Nephron (organoid): ENCODE measurements around the gene SHC1.

Source experiments
- H3K27ac Mint-ChIP-seq, 3 experiments: 2 replicates each; pipeline ENCODE4 v1.8.0; 2020; ENCODE audit warnings: mixed read lengths in 3 of 3, mild to moderate bottlenecking in 2 of 3, moderate library complexity in 1 of 3
- H3K27me3 Mint-ChIP-seq: 2 replicates; pipeline ENCODE4 v1.8.0; 2021; ENCODE audit warnings: low read depth, mild to moderate bottlenecking, moderate library complexity, mixed read lengths
- H3K36me3 Mint-ChIP-seq: 2 replicates; pipeline ENCODE4 v1.8.0; 2020; ENCODE audit warnings: low read depth, mixed read lengths
- H3K4me1 Mint-ChIP-seq: 2 replicates; pipeline ENCODE4 v1.8.0; 2020; ENCODE audit warnings: mixed read lengths
- H3K4me3 Mint-ChIP-seq, 3 experiments: 2 replicates each; pipeline ENCODE4 v1.8.0; 2020; ENCODE audit warnings: mild to moderate bottlenecking in 3 of 3, mixed read lengths in 3 of 3, moderate library complexity in 2 of 3
- H3K9me3 Mint-ChIP-seq: 2 replicates; pipeline ENCODE4 v1.8.0; 2020; ENCODE audit warnings: mixed read lengths
- TF ChIP-seq, protein P1 (sequence below), 3 experiments: fragments of 200-600 bp; sonication (generic); IDR thresholded peaks; one replicate each; pipeline ENCODE4 v1.5.0; 2021; ENCODE audit warnings: antibody characterized with exemption in 3 of 3; ENCODE audit not compliant: unreplicated experiment in 3 of 3

SHC1 gene

DNA sequence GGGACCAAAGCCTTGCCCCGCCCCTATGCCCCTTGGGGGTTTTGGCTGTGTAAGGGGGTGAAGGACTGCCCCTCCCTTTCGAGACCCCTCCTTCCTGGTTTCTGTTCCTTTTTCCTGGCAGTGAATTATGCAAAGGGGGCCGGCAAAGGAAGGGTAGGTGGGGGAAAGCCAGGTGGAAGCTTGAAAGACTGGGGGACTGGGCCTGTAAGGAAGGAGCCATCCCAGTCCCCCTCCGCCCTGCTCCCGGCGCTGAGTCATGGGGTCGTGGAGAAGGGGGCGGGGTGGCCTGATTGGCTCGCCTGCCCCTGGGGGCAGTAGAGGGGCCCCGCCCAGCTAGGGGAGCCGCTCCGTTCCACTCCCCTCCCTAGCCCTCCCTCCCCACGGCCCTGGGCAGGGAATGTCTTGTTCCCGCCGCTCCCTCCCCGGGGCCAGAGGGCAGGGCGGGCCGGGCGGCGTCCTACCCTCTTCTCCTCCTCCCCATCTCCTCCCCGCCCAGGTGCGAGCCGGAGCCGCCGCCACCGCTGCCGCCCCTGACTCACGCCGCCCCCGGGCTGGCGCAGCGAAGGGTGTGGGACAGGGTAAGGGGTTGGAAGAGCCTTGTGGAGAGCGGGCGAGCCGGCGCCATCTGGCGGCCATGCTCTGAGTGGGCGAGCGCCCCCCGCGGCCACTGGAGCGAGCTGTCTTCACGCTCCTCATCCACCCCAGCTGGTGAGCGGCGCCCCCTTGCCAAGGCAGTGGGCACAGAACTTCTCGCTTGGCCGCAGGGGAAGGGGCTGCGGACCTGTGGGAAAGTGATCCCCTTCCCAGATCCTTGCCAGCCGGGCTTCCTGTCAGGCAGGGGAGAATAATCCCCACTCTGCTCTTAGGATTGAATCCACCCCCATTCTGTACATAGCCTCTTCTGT, 46.7 kb upstream of the SHC1 start:
- no peaks in the 10 kb centered on the region for H3K27me3 Mint-ChIP-seq
- H3K36me3 Mint-ChIP-seq: no peaks in the 10 kb centered on the region
- peaks cover 17% of the 10 kb centered on the region for H3K4me1 Mint-ChIP-seq

DNA sequence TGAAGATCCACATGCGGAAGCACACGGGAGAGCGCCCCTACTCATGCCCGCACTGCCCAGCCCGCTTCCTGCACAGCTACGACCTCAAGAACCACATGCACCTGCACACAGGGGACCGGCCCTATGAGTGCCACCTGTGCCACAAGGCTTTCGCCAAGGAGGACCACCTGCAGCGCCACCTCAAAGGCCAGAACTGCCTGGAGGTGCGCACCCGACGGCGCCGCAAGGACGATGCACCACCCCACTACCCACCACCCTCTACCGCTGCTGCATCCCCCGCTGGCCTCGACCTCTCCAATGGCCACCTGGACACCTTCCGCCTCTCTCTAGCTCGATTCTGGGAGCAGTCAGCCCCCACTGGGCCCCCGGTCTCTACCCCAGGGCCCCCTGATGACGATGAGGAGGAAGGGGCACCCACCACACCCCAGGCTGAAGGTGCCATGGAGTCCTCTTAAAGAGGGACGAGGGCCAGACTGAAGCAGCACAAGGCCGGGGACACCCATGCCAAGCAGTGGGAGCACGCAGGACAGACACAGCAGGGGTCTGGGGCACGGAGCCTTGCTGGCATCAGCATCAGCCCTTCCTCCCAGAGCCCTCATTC, 45.8 kb upstream of the SHC1 start:
- peak overlapping the region in 2 of 3 experiments; percentile 27 to 50 for H3K4me3 Mint-ChIP-seq
- peaks cover 17% of the 10 kb centered on the region for H3K4me1 Mint-ChIP-seq
- no peaks in the 10 kb centered on the region for H3K9me3 Mint-ChIP-seq
- H3K36me3 Mint-ChIP-seq: no peaks in the 10 kb centered on the region
- H3K27me3 Mint-ChIP-seq: no peaks in the 10 kb centered on the region
- H3K27ac Mint-ChIP-seq: peak overlapping the region in 1 of 3 experiments; percentile 13
- TF ChIP-seq, protein P1, sequence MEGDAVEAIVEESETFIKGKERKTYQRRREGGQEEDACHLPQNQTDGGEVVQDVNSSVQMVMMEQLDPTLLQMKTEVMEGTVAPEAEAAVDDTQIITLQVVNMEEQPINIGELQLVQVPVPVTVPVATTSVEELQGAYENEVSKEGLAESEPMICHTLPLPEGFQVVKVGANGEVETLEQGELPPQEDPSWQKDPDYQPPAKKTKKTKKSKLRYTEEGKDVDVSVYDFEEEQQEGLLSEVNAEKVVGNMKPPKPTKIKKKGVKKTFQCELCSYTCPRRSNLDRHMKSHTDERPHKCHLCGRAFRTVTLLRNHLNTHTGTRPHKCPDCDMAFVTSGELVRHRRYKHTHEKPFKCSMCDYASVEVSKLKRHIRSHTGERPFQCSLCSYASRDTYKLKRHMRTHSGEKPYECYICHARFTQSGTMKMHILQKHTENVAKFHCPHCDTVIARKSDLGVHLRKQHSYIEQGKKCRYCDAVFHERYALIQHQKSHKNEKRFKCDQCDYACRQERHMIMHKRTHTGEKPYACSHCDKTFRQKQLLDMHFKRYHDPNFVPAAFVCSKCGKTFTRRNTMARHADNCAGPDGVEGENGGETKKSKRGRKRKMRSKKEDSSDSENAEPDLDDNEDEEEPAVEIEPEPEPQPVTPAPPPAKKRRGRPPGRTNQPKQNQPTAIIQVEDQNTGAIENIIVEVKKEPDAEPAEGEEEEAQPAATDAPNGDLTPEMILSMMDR (IDR thresholded peaks at IDR 0.05; ENCODE audit: unreplicated experiment in 3 of 3): no peak

More for the DNA sequence above, 46.7 kb upstream of the SHC1 start:
- TF ChIP-seq, protein P1 (IDR thresholded peaks at IDR 0.05; ENCODE audit: unreplicated experiment in 3 of 3): peak; percentile 96 to 100 (median 98)
- Mint-ChIP-seq H3K4me3 (peak overlapping the region; percentile 64 to 69 (median 65)), H3K27ac (peak overlapping the region in 2 of 3 experiments; percentile 33 to 63), H3K9me3 (no peaks in the 10 kb centered on the region)

DNA sequence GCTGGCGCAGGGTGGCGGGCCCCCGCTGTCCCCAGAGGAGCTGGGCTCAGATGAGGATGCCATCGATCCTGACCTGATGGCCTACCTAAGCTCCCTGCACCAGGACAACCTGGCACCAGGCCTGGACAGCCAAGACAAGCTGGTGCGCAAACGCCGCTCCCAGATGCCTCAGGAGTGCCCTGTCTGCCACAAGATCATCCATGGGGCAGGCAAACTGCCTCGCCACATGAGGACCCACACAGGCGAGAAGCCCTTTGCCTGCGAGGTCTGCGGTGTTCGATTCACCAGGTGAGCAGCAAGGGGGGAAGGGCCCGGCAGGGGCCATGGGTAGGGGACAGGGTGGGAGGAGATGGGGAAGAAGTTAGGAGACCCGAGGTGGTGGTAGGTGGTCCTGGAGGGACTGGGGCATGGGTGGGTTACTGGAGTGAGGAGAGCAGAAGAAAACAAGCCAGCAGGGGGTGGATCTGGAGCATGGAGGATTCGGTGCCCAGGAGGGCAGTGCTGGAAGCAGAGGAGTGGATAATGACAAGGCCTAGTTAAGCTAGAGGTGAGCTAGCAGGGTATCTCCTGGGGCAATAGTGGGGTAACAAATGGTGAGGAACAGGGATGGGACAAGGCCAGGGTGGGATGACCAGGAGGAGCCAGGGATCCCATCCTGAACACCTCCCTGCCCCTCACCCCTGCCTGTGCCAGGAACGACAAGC, 45.1 kb upstream of the SHC1 start:
- H3K4me3 Mint-ChIP-seq: peak overlapping the region in 2 of 3 experiments; percentile 15 to 27
- H3K4me1 Mint-ChIP-seq: peaks cover 17% of the 10 kb centered on the region
- TF ChIP-seq, protein P1 (IDR thresholded peaks at IDR 0.05; ENCODE audit: unreplicated experiment in 3 of 3): no peak
- no peaks in the 10 kb centered on the region for H3K36me3 Mint-ChIP-seq
- H3K27ac Mint-ChIP-seq: peak overlapping the region in 1 of 3 experiments; percentile 13
- H3K9me3 Mint-ChIP-seq: no peaks in the 10 kb centered on the region
- no peaks in the 10 kb centered on the region for H3K27me3 Mint-ChIP-seq

DNA sequence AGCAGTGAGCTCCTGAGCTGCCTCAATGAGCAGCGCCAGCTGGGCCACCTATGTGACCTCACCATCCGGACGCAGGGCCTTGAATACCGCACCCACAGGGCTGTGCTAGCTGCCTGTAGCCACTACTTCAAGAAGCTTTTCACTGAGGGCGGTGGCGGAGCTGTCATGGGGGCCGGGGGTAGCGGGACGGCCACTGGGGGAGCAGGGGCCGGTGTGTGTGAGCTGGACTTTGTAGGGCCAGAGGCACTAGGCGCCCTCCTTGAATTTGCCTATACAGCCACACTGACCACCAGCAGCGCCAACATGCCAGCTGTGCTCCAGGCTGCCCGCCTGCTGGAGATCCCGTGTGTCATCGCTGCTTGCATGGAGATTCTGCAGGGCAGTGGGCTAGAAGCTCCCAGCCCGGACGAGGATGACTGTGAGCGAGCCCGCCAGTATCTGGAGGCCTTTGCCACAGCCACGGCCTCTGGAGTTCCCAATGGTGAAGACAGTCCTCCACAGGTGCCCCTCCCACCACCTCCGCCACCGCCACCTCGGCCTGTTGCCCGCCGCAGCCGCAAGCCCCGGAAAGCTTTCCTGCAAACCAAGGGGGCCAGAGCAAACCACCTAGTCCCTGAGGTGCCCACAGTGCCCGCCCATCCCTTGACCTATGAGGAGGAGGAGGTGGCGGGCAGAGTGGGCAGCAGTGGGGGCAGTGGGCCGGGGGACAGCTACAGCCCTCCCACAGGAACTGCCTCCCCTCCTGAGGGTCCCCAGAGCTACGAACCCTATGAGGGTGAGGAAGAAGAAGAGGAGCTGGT, 44.4 kb upstream of the SHC1 start:
- H3K9me3 Mint-ChIP-seq: no peaks in the 10 kb centered on the region
- H3K4me3 Mint-ChIP-seq: no peak overlapping the region
- peaks cover 16% of the 10 kb centered on the region for H3K4me1 Mint-ChIP-seq
- TF ChIP-seq, protein P1 (IDR thresholded peaks at IDR 0.05; ENCODE audit: unreplicated experiment in 3 of 3): no peak
- no peaks in the 10 kb centered on the region for H3K36me3 Mint-ChIP-seq
- H3K27ac Mint-ChIP-seq: no peak overlapping the region
- no peaks in the 10 kb centered on the region for H3K27me3 Mint-ChIP-seq

DNA sequence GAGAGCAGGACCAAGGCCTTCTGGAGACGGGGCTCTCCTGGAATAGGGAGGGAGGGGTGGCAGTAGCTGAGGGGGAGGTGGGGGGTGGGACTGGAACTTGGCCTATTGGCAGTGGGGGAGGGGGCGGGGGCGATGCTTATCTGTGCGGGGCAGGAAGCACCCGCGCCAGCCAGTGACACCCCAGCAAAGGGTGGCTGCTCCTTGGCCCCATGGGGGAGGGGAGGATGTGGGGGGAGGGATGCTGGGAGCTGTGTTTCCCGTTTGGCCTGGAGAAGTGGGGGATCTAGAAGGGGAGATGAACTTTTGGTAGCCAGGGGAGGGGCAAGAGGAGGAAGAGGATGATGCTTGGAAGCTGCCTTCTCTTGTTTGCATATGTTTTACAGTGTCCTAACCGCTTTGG, 43.1 kb upstream of the SHC1 start:
- H3K27ac Mint-ChIP-seq: peak overlapping the region in 1 of 3 experiments; percentile 21
- no peak overlapping the region for H3K4me3 Mint-ChIP-seq
- H3K36me3 Mint-ChIP-seq: no peaks in the 10 kb centered on the region
- TF ChIP-seq, protein P1 (IDR thresholded peaks at IDR 0.05; ENCODE audit: unreplicated experiment in 3 of 3): no peak
- peaks cover 10% of the 10 kb centered on the region for H3K4me1 Mint-ChIP-seq
- no peaks in the 10 kb centered on the region for H3K9me3 Mint-ChIP-seq
- no peaks in the 10 kb centered on the region for H3K27me3 Mint-ChIP-seq
